Measurements from ENCODE around the gene POFUT2.

Gene POFUT2

GRCh38 chr21:45302082-45303061, 14.7 kb upstream of the POFUT2 start:
- no peak for TF ChIP-seq POLR2A (IDR thresholded peaks at IDR 0.05; ENCODE audit: low read depth, low read length)
- FAIRE-seq (no peak), DNase-seq (ENCODE audit: insufficient read length, low spot score) (no peak)

GRCh38 chr21:45301521-45302081, 13.9 kb upstream of the POFUT2 start:
- DNase-seq (ENCODE audit: insufficient read length, low spot score) (no peak), FAIRE-seq (no peak)
- TF ChIP-seq POLR2A (IDR thresholded peaks at IDR 0.05; ENCODE audit: low read depth, low read length): no peak

GRCh38 chr21:45300786-45301520, 13.3 kb upstream of the POFUT2 start:
- TF ChIP-seq POLR2A (IDR thresholded peaks at IDR 0.05; ENCODE audit: low read depth, low read length): no peak
- FAIRE-seq (no peak), DNase-seq (ENCODE audit: insufficient read length, low spot score) (no peak)

GRCh38 chr21:45299864-45300785, 12.4 kb upstream of the POFUT2 start:
- FAIRE-seq: no peak
- DNase-seq (ENCODE audit: insufficient read length, low spot score): no peak
- no peak for TF ChIP-seq POLR2A (IDR thresholded peaks at IDR 0.05; ENCODE audit: low read depth, low read length)

GRCh38 chr21:45299026-45299863, 11.6 kb upstream of the POFUT2 start:
- FAIRE-seq: no peak
- no peak for TF ChIP-seq POLR2A (IDR thresholded peaks at IDR 0.05; ENCODE audit: low read depth, low read length)
- no peak for DNase-seq (ENCODE audit: insufficient read length, low spot score)

GRCh38 chr21:45297869-45298268, 10.2 kb upstream of the POFUT2 start:
- DNase-seq (ENCODE audit: insufficient read length, low spot score) (no peak), FAIRE-seq (no peak)
- TF ChIP-seq POLR2A (IDR thresholded peaks at IDR 0.05; ENCODE audit: low read depth, low read length): no peak

GRCh38 chr21:45297329-45297728, 9.6 kb upstream of the POFUT2 start:
- FAIRE-seq: no peak
- no peak for TF ChIP-seq POLR2A (IDR thresholded peaks at IDR 0.05; ENCODE audit: low read depth, low read length)
- DNase-seq (ENCODE audit: insufficient read length, low spot score): no peak

GRCh38 chr21:45296638-45297037, 8.9 kb upstream of the POFUT2 start:
- DNase-seq (ENCODE audit: insufficient read length, low spot score): no peak
- TF ChIP-seq POLR2A (IDR thresholded peaks at IDR 0.05; ENCODE audit: low read depth, low read length): no peak
- no peak for FAIRE-seq

- FAIRE-seq (no peak), DNase-seq (ENCODE audit: insufficient read length, low spot score) (peak; percentile 92)
- TF ChIP-seq POLR2A (IDR thresholded peaks at IDR 0.05; ENCODE audit: low read depth, low read length): no peak
These were observed 8.1 kb upstream of the POFUT2 start for GRCh38 chr21:45295576-45296365.

GRCh38 chr21:45294509-45295291, 7.0 kb upstream of the POFUT2 start:
- TF ChIP-seq POLR2A (IDR thresholded peaks at IDR 0.05; ENCODE audit: low read depth, low read length): peak; percentile 22; the same call in 1 of the 2 replicates
- FAIRE-seq: no peak
- peak; percentile 99 for DNase-seq (ENCODE audit: insufficient read length, low spot score)
